ENCODE results near the gene SNAPC2. TPM values are rescaled to one million over a fixed set of nuclear protein-coding genes. Genes with fewer than 3 reads are reported as not detected.
"Not testable (repeated sequence)": the region's sequence is repeated elsewhere in the genome, so short reads cannot be mapped to it uniquely, and the experiment has no call there.

SNAPC2 gene
- total RNA-seq, 1 donor from 2014 or later, result 20.8 TPM

DNA sequence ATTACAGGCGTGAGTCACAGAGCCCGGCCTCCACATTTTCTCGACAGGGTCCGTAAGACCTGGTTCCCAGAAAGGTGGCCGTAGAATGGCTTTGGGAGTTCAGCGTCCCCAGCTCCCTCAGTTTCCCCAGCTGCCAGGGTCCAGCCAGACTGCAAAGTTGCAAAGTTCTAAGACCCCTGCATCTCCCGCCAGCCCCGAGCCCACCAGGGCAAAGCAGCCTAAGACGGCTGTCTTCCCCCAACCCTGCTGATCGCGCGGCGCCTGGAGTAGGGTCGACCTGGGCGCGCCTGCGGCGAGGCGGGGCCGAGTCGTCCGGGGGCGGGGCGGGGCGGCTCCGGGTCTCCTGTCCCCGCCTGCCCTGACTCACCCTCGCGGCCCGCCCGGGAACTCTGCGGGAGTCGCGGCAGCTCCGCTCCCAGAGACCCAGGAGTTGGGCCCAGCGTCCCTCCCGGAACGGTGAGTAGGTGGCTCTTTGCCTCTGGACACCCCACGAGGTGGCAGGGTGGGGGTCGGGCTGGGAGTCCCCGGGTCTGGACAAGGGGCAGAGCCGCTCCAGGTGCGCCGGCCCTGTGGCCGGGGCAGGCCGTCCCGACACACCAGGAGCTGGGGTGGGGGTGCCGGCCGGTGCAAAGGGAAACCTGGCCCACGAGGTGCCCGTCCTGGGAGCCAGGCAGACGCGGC lies 31.9 kb upstream of the SNAPC2 start, which contains the start of gene LRRC8E:
Gene LRRC8E (plus strand): TSS at position 366 of the 681 bp plus-strand sequence. CDS start 7,094 bp downstream, outside the sequence.
- DNase-seq (ENCODE audit: low read depth, low spot score), result no peak

- DNase-seq (ENCODE audit: low read depth, low spot score), result no peak
Measured at GRCh38 chr19:7888826-7889217, 31.3 kb upstream of the SNAPC2 start.

DNA sequence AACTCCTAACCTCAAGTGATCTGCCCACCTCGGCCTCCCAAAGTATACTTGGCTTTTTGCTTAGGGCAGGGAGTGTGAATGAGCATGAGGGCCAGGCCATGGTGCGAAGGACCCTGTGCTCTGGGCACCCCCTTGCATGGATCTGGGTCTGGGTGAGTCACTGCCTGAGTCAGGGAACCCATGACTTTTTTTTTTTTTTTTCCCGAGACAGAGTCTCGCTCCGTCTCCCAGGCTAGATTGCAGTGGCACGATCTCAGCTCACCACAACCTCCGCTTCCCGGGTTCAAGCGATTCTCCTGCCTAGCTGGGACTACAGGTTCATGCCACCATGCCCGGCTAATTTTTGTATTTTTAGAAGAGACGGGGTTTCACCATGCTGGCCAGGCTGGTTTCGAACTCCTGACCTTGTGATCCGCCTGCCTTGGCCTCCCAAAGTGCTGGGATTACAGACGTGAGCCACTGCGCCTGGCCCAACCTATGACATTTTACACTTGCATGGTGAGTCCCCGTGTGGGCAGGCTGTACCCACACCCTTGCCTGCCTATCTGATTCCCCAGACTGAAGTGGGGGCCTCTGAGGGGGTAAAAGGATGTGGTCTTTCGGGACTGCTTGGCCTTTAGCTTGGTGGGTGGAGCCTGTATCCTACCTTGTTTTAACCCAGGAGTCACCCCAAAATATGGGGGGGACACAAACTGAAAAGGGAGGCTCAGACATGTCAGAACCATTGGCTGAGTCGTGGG lies 26.6 kb upstream of the SNAPC2 start:
- DNase-seq (ENCODE audit: low read depth, low spot score), result not testable (repeated sequence)

DNA sequence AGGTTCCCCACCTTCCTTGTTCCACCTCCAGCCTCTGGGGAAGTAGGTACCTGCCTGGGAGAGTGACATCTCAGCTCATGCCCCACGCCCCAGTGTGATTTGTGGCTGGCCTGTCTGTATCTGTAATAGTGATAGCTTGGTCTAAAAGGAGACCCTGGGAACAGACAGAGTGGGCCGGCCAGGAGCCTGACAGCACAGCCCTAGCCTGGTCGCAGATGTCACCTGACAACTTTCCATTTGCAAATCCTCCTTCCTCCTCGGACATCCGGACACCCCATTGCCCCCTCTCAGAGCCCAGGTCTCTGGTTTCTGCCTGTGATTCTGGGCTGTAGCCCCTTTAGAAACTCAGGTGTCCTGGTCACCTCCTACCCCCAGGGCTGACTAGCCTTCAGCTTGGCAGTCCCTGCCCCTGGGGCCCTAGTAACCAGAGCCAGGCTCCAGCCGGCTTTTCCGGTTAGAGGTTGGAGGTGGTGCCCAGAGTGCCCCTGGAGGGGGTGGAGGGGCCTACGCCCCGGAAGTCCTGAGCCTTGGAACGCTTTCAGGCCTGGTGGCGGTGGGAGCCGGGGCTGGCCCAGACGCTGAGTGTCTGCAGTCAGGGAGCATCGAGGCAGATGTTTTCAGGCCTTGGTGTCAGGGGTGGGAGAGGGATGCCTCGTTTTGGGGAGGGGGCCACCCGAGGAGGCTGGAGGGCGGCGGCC lies 25.4 kb upstream of the SNAPC2 start:
- DNase-seq (ENCODE audit: low read depth, low spot score), result no peak

DNA sequence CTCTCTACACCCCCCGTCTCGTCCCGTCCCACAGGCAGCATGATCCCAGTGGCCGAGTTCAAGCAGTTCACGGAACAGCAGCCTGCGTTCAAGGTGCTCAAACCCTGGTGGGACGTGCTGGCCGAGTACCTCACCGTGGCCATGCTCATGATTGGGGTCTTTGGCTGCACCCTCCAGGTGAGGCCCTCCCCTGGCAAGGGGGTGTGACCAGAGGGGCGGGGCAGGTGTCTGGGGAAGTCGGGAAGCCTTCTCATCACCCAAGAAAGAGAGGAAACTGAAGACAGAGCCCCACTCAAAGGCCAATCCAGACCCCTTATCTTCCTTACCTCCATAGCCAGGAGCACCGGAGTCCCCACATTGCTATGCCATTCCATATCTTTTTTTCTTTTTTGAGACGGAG lies 24.6 kb upstream of the SNAPC2 start:
- no peak for DNase-seq (ENCODE audit: low read depth, low spot score)

GRCh38 chr19:7897292-7897691 lies 22.8 kb upstream of the SNAPC2 start:
- no peak for DNase-seq (ENCODE audit: low read depth, low spot score)

DNA sequence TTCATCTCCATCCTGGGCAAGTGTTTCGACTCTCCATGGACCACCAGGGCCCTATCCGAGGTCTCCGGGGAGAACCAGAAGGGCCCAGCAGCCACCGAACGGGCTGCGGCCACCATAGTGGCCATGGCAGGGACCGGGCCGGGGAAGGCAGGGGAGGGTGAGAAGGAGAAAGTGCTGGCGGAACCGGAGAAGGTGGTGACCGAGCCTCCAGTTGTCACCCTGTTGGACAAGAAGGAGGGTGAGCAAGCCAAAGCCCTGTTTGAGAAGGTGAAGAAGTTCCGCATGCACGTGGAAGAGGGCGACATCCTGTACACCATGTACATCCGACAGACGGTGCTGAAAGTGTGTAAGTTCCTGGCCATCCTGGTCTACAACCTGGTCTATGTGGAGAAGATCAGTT lies 21.2 kb upstream of the SNAPC2 start:
- no peak for DNase-seq (ENCODE audit: low read depth, low spot score)

GRCh38 chr19:7899751-7900378 lies 20.3 kb upstream of the SNAPC2 start:
- DNase-seq (ENCODE audit: low read depth, low spot score), result no peak

GRCh38 chr19:7900401-7900870 lies 19.7 kb upstream of the SNAPC2 start:
- DNase-seq (ENCODE audit: low read depth, low spot score), result no peak

DNA sequence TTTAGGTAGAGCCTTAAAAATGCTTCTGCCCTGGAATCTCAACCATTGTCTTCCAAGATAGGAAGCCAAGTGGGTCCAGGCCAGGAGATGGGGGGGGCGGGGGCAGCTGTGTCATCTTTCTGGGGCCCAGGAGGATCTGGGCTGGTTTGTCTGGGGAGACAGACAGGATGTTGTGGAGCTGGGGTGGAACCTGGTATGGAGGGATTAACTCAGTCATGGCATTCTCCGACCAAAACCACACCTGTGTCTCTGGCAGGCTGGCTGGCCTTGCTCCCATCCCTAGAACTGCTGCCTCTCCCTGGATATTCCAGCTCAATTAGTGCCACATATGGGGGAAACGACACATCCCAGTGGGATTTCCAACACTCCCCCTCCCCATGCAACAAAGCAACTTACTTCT lies 19.2 kb upstream of the SNAPC2 start:
- no peak for DNase-seq (ENCODE audit: low read depth, low spot score)

DNA sequence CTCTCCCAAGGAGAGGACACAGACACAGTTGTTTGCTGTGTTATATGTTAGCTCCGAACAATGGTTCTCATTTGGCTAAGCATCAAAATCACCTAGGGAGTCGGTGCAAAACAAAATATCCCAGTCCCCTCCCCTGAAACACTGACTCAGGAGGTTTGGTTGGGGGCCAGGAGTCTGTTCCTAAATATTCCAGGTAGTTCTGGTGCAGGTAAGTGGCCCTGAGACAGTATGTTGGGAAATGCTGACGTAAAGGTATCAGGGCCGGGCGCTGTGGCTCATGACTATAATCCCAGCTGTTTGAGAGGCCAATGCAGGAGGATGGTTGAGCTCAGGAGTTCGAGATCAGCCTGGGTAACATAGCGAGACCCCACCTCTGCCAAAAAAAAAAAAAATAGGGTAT lies 18.8 kb upstream of the SNAPC2 start:
- DNase-seq (ENCODE audit: low read depth, low spot score), result no peak

- no peak for DNase-seq (ENCODE audit: low read depth, low spot score)
Measured at GRCh38 chr19:7902796-7903243, 17.3 kb upstream of the SNAPC2 start.

GRCh38 chr19:7903244-7904073 lies 16.7 kb upstream of the SNAPC2 start, which contains the start of gene MAP2K7:
MAP2K7 (plus strand) TSS chr19:7903877; CDS start chr19:7903945, 68 bp downstream.
- DNase-seq (ENCODE audit: low read depth, low spot score), result peak; percentile 94

- DNase-seq (ENCODE audit: low read depth, low spot score), result no peak
Measured at GRCh38 chr19:7904074-7905020, 15.8 kb upstream of the SNAPC2 start.

GRCh38 chr19:7905268-7905667 lies 14.9 kb upstream of the SNAPC2 start:
- no peak for DNase-seq (ENCODE audit: low read depth, low spot score)

- DNase-seq (ENCODE audit: low read depth, low spot score), result no peak
Measured at GRCh38 chr19:7905859-7906258, 14.3 kb upstream of the SNAPC2 start.

DNA sequence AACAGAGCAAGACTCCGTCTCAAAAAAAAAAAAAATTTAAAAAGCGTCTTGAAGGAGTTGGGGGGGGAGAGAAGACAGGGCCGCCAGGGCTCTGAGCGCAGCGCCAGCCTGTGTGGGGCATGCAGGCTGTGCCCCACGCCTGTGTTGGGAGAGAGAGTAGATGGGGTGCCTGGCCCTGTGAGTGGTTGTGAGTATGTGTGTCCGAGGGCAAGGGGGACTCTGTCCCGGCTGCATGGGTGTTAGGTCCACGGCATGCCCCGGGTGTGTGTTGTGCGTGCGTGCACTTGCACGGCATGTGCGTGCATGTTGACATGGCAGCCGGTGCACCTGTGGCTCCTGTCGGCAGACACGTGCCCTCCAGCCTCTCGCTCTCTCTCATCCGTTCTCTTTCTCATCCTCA lies 13.0 kb upstream of the SNAPC2 start:
- no peak for DNase-seq (ENCODE audit: low read depth, low spot score)

DNA sequence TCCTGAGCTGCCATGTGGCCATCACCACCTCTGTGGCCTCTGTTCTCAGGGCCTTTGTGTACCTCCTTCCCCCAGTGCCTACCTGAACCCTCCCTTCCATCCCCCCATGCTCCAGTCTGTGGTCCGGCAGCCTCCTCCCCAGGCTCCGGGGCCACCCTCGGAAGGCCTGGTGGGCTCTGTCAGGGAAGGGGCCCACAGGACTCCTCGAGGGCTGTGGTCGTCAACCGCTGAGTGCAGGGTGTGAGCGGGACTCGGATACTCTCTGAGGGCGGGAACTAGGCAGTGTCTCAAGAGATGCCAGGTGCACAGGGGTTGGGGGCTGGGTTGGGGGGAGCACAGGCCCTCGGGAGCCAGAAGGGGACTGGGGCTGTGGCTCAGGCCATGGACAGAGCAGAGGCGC lies 12.6 kb upstream of the SNAPC2 start:
- no peak for DNase-seq (ENCODE audit: low read depth, low spot score)

- no peak for DNase-seq (ENCODE audit: low read depth, low spot score)
Measured at GRCh38 chr19:7908078-7908699, 11.9 kb upstream of the SNAPC2 start.

All from pulmonary artery endothelial cell (primary cell).